ENCODE results near the gene MYLK2.

DNA sequence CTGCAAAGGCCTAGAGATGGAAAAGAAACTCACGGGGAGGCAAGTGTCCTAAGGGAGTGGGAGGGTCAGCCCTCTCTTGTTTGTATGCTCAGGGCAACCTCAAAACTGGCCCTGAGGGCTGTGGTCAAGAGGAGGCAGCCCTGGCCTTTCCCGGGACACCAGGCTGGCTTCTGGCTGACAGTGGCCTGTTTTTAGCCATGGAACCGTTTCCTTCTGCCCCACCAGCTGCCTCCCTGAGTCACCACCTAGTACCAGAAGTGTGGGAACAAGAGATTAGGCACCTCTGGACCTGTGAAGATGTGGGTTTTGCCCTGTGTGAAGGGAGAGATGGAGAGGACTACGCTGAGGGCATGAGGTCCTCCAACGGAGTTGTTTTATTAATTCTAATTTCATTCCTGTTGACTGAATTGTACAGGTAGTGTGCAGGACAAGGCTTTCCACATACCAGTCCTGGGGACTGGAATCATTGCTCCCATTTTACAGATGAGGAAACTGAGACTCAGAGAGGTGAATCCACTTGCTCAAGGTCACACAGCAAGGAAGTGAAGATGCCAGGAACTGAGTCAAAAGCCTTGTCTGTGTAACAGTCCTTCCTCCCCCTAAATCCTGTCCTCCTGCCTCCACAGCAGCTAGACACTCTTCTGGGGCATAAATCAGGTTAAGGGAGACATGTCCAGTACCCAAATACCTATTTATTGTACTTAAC lies 20.8 kb downstream of the MYLK2 start:
- TF ChIP-seq, protein P1, sequence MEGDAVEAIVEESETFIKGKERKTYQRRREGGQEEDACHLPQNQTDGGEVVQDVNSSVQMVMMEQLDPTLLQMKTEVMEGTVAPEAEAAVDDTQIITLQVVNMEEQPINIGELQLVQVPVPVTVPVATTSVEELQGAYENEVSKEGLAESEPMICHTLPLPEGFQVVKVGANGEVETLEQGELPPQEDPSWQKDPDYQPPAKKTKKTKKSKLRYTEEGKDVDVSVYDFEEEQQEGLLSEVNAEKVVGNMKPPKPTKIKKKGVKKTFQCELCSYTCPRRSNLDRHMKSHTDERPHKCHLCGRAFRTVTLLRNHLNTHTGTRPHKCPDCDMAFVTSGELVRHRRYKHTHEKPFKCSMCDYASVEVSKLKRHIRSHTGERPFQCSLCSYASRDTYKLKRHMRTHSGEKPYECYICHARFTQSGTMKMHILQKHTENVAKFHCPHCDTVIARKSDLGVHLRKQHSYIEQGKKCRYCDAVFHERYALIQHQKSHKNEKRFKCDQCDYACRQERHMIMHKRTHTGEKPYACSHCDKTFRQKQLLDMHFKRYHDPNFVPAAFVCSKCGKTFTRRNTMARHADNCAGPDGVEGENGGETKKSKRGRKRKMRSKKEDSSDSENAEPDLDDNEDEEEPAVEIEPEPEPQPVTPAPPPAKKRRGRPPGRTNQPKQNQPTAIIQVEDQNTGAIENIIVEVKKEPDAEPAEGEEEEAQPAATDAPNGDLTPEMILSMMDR (conservative IDR thresholded peaks at IDR 0.05; ENCODE audit: low read depth, low read length), result no peak
- TF ChIP-seq MAZ (IDR thresholded peaks at IDR 0.05; ENCODE audit: borderline replicate concordance, low read depth, low read length) (no peak), NFE2L2 (IDR thresholded peaks at IDR 0.05; ENCODE audit: low read depth, low read length) (no peak), POLR2A (IDR thresholded peaks at IDR 0.05; ENCODE audit: low read depth, low read length) (no peak), MAFK (IDR thresholded peaks at IDR 0.05; ENCODE audit: low read depth, low read length) (no peak), RFX5 (IDR thresholded peaks at IDR 0.05; ENCODE audit: low read depth, low read length) (no peak)

Measured in IMR-90 (cell line).